ENCODE data around the gene MED8.

MED8 gene, protein sequence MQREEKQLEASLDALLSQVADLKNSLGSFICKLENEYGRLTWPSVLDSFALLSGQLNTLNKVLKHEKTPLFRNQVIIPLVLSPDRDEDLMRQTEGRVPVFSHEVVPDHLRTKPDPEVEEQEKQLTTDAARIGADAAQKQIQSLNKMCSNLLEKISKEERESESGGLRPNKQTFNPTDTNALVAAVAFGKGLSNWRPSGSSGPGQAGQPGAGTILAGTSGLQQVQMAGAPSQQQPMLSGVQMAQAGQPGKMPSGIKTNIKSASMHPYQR

GRCh38 chr1:43389326-43390313, at the start of gene MED8, which contains the start of gene SZT2:
Gene MED8, minus strand, starts transcription at chr1:43389800. Its CDS starts 36 bp downstream, at chr1:43389764.
Gene SZT2, plus strand, starts transcription at chr1:43389899. Its CDS starts 70 bp downstream, at chr1:43389969.
- DNase-seq (ENCODE audit: low read depth in 1 of 2, low spot score in 1 of 2) = peak; percentile 79 to 83

- DNase-seq (ENCODE audit: low read depth in 1 of 2, low spot score in 1 of 2) = no peak
Measured at GRCh38 chr1:43438953-43439581, 49.5 kb upstream of the MED8 start.

DNA sequence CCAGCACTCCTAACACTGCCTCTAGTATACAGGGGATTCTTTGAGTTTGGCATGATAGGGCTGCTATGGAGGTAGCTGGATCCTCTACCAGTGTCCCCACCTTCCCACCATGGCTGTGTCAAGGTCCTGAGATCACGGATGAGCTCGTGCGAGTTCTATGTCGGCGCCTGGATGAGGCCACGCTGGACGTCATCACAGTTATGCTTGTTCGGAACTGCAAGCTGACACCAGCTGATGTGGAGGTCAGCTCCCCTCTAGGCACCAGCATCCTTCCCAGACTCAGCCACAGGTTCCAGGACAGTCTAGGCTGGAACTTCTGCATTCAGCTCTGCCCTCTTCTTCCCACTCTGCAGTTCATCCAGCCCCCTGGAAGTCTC, 49.0 kb upstream of the MED8 start:
- DNase-seq (ENCODE audit: low read depth in 1 of 2, low spot score in 1 of 2) = no peak

- no peak for DNase-seq (ENCODE audit: low read depth in 1 of 2, low spot score in 1 of 2)
Measured at GRCh38 chr1:43438006-43438405, 48.4 kb upstream of the MED8 start.

GRCh38 chr1:43437031-43437973, 47.7 kb upstream of the MED8 start:
- DNase-seq (ENCODE audit: low read depth in 1 of 2, low spot score in 1 of 2) = no peak

- no peak for DNase-seq (ENCODE audit: low read depth in 1 of 2, low spot score in 1 of 2)
Measured at GRCh38 chr1:43436371-43436770, 46.8 kb upstream of the MED8 start.

- no peak for DNase-seq (ENCODE audit: low read depth in 1 of 2, low spot score in 1 of 2)
Measured at GRCh38 chr1:43435146-43436145, 45.8 kb upstream of the MED8 start.

GRCh38 chr1:43434256-43434655, 44.7 kb upstream of the MED8 start:
- DNase-seq (ENCODE audit: low read depth in 1 of 2, low spot score in 1 of 2) = no peak

GRCh38 chr1:43432907-43433306, 43.3 kb upstream of the MED8 start:
- DNase-seq (ENCODE audit: low read depth in 1 of 2, low spot score in 1 of 2) = no peak

DNA sequence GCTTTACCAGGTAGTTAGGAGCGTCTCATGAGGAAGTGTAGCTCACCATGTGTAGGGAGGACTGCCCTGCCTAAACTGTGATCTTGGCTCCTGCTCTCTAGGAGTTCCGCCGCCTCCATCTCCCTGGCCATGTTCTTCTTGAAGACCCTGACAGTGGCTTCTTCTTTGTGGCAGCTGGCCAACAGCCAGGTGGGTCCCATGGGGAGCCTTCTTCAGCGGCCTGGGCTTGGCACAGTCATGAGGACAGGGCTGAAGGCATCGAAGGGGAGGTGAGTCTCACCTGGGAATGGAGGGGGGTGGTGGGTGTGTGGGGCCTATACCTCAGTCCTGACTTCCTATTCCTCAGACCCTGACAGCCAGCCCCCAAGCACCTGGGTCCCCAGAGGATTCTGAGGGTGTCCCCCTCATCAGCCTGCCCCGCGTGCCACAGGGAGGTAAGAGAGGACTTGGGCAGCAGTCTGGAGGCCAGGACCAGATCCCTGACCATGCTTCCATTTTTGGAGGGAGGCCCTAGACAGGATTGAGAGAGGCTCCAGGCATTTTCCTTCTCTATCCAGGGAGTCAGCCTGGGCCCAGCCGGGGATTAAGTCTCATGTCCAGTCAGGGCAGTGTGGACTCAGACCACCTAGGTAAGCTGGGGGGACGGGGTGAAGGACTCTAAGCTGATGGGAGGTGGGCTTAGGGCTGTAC, 42.7 kb upstream of the MED8 start:
- DNase-seq (ENCODE audit: low read depth in 1 of 2, low spot score in 1 of 2) = no peak

DNA sequence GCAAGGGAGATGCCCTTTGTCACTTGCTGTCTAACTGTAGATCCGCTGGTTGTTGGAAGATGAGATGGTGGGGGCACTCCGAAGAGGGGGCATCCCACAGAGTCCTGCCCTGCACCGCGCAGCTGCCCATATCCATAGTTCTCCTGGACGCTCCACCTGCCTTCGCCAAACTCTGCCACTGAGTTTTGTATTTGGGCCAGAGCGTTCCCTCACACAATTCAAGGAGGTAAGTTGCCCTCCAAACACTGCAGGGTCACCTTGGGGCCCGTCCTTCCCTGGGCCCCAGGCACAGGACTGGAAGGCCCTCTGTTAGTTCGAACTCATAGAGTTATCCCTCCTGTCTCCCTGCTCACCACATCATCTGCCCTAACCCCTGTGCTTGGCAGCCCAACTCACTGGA, 42.1 kb upstream of the MED8 start:
- DNase-seq (ENCODE audit: low read depth in 1 of 2, low spot score in 1 of 2) = no peak

- no peak for DNase-seq (ENCODE audit: low read depth in 1 of 2, low spot score in 1 of 2)
Measured at GRCh38 chr1:43430831-43431230, 41.2 kb upstream of the MED8 start.

- DNase-seq (ENCODE audit: low read depth in 1 of 2, low spot score in 1 of 2) = no peak
Measured at GRCh38 chr1:43427941-43428340, 38.3 kb upstream of the MED8 start.

GRCh38 chr1:43427524-43427923, 37.9 kb upstream of the MED8 start:
- DNase-seq (ENCODE audit: low read depth in 1 of 2, low spot score in 1 of 2) = no peak

GRCh38 chr1:43426221-43426620, 36.6 kb upstream of the MED8 start:
- no peak for DNase-seq (ENCODE audit: low read depth in 1 of 2, low spot score in 1 of 2)

GRCh38 chr1:43425045-43425444, 35.4 kb upstream of the MED8 start:
- no peak for DNase-seq (ENCODE audit: low read depth in 1 of 2, low spot score in 1 of 2)

DNA sequence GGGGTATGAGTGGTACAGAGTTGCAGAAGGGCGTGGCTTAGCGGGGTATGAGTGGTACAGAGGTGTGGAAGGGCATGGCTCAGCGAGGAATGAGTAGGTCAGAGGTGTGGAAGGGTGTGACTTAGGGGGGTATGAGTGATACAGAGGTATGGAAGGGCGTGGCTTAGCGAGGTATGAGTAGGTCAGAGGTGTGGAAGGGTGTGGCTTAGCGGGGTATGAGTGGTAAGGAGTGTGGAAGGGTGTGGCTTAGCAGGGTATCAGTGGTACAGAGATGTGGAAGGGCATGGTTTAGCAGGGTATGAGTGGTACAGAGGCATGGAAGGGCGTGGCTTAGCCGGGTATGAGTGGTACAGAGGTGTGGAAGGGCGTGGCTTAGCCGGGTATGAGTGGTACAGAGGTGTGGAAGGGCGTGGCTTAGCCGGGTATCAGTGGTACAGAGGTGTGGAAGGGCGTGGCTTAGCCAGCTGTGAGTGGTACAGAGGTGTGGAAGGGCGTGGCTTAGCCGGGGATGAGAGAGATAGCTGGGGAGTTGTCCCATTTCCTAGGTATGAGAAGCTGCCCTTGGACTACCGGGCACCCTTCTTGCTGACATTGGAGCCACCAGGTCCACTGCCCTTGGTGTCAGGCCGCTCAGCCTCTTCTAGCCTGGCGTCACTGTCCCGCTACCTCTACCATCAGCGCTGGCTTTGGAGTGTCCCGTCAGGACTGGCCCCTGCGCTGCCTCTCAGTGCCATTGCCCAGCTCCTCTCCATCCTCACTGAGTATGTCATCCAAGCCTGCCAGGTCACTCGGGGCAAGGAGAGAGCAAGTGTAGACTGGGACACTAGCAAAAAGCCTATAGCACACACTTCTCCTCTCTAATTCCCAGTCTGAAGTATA, 34.3 kb upstream of the MED8 start:
- DNase-seq (ENCODE audit: low read depth in 1 of 2, low spot score in 1 of 2) = no peak
